ENCODE measurements around the gene ZBTB2.

The ZBTB2 gene, protein sequence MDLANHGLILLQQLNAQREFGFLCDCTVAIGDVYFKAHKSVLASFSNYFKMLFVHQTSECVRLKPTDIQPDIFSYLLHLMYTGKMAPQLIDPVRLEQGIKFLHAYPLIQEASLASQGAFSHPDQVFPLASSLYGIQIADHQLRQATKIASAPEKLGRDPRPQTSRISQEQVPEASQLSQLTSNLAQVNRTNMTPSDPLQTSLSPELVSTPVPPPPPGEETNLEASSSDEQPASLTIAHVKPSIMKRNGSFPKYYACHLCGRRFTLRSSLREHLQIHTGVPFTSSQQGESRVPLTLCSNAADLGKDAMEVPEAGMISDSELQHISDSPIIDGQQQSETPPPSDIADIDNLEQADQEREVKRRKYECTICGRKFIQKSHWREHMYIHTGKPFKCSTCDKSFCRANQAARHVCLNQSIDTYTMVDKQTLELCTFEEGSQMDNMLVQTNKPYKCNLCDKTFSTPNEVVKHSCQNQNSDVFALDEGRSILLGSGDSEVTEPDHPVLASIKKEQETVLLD

DNA sequence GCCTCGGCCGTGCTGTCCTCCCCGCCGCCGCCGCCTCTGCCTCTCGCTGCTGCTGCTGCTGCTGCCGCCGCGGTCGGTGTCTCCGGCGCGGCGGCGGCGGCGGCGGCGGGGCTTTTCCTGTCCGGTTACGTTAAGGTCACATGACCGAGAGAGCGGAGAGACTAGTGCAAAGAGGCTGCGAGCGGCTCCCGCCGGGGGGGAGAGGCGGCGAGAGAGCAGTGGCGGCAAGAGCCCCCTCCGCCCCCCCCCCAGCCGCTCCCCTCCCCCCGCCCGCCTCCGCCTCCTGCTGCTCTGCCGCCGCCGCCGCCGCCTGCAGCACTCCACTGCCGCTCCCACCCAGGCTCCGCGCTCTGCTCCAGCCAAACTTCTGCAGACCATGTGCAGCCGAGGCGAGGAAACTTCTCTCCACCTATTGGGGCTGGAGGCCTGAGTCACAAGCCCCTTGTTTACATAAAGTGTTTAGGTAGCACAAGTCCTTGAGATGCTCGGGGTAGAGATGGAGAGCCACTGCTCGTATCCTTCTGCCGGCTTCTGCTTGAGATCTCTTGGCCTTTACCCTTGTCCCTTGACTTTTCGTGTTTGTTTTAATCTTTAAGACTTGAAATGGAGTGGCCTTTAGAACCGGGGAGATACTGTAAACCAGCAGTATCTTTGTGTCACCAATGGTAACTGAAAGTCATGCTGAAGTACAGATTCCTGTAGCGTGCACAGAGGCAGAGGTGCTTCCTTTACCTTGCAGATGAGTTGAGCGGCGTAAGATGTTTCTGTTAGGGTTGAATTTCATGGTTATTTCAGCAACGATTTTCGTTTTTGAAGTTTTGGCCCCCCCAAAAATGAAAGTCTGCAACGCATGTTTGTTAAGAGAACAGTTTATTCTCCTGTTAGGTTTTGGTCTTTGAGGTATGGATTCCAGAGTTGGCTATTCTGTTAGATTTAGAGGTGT, at the start of gene ZBTB2:
Gene ZBTB2, minus strand, starts transcription at position 89 of the 943 bp plus-strand sequence. CDS start 17,922 bp downstream, outside the sequence.
- DNase-seq (ENCODE audit: low read depth in 2 of 2), result peak; percentile 32 to 45

DNA sequence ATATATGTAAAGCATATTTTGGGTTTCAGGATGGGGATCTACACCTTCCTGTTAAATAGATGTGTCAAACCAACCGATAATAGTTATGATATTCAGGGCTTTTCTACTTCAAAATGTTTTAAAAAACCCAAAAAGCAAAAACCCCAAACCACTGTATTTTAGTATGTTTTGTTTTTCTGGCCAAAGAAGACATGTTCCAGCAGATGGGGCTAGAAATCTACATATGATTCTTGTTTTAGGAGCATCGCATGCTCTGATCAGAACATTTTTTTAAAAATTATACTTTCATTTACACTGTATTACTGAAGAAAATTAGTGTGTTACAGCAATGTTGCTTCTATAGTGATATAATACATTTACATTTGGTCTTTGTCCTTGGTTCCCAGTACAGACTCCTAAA, 49.6 kb upstream of the ZBTB2 start:
- DNase-seq (ENCODE audit: low read depth in 2 of 2), result no peak

DNA sequence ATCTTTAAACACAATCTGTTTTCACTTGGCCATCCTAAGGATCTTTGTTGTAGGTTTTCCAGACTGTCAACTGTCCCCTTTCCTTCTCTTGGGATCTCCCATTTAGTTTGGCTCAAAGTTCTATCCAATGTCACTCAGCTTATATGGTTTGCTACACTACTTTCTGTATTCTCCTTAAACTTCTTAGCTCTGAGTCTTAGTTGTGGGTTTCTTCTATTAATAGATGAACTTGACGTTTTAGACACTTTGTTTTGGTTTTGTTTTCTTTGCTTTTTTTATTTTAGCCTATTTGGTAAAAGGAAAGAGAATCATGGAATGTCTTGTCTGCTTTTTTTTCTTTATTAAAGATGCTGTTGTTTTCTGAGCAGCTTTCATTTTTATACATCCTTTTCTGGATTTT, 49.1 kb upstream of the ZBTB2 start:
- no peak for DNase-seq (ENCODE audit: low read depth in 2 of 2)

DNA sequence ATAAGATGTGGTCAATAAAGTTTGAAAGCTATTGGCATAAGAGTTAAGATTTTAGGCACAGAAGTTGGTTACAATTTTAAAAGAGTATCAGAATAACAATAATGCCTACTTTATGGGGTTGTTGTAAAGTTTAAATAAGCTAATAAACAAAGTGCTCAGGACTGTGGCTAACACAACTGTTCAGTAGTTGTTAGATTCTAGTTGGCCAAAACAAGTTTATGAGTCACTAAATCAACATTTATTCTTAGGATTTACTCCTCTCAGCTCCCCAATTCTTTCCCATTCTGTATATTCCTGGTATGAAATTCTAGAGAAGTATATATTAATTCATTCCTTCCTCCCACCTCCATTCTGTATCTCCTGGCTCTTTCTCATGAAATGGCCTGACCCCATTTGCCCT, 46.0 kb upstream of the ZBTB2 start:
- no peak for DNase-seq (ENCODE audit: low read depth in 2 of 2)

DNA sequence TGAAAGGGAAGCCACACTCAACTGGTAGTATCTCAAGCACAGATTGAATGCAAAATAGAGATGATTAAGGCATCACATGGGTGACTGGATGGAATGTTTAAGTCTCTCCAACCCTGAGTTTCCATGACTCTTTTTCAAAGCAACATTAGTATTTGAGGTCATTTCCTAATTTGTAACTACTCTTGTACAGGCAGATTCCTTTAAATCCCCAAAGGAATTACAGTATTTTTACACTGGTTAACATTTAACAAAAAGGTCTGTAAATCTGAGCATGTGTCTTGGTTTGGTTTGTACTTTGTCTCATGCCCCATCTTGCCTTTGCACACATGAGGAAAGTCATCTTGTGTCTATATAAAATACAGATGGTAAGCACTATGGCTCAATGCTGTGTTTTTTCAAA, 45.4 kb upstream of the ZBTB2 start:
- no peak for DNase-seq (ENCODE audit: low read depth in 2 of 2)

DNA sequence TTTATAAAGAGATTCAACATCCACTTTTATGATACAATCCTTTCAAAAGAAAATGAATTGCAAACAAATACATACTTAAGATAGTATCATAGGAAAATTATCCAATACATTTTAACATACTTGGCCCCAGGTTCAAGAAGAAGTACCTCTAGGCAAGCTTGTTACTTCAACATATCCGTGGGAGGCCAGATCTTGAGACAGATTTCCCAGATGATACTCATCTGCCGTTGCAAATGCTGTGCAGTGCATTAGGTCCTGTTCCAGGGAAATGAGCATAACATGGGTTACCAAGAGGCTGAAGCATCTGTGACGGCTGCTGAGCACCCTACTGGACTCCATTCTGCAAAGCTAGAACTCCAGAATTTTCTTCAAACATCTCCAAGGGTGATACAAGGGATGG, 44.9 kb upstream of the ZBTB2 start:
- DNase-seq (ENCODE audit: low read depth in 2 of 2), result no peak

DNA sequence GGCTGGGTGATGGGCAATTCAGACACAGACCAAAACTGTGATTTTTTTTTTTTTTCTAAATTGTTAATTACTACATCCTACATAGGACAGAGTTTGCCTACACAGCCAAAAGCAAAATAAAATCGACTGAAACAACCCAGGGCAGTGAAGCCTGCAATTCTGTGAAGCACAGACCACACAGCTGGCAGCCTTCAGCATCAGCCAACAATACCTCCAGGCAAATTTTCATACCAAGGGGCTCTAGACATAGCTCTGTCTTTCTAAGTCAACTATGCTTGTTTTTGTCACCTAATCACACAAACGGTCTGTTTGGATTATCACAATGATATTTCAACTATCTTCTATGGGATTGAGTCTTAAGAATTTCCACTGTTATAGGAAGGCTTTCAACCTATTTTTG, 43.0 kb upstream of the ZBTB2 start:
- no peak for DNase-seq (ENCODE audit: low read depth in 2 of 2)

DNA sequence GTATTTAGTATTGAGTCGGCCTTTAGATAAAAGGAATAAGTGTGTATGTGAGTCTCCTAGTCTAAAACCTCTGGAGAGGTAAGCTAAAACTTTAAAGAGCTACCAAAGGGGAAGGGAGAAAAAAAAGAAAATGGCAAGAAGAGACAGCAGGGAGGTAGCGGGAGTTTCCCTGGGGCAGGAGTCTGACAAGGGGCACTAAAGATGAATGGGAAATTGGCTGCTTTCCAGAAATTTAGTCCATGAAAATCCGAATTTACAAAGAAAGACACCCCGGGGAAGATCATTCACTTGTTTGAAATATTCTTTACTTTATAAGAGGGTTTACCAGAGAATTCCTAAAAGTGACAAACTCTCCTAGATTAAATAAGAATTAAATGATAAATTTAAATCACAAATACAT, 41.3 kb upstream of the ZBTB2 start:
- no peak for DNase-seq (ENCODE audit: low read depth in 2 of 2)

DNA sequence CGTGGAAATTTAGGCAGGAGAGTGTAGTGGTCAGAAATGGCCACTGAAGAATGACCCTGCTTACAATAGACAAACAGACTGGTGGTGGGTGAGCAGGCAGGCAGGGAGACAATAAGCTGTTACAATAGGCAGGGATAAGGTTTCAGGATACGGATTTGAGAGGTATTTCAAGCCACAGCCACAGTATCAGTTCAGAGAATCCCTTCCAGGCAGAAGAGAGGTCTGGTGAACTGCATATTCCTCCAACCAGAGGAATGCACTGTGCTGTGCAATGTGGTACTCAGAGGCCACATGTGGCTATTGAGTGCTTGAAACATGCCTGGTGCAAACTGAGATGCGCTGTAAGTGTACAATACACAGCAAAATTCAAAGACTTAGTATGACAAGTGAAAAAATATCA, 40.0 kb upstream of the ZBTB2 start:
- no peak for DNase-seq (ENCODE audit: low read depth in 2 of 2)

DNA sequence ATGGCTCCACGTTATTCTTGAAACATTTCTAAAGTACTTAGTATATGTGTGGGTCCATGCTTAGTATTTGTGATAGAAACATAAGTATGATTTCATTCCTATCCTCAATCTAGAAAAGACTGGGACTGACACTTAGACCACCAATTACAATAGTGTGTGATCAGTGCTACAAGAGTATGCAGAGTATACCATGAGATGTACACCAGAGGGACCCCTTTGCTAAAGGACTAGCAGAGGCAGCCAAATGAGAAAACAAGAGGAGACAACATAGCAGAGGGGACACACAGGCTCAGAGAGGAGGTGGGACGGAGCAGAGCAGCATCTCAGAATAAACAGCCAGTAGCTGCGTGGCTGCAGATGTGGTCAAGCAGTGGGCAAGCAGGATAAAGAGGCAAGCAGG, 39.5 kb upstream of the ZBTB2 start:
- DNase-seq (ENCODE audit: low read depth in 2 of 2), result no peak

DNA sequence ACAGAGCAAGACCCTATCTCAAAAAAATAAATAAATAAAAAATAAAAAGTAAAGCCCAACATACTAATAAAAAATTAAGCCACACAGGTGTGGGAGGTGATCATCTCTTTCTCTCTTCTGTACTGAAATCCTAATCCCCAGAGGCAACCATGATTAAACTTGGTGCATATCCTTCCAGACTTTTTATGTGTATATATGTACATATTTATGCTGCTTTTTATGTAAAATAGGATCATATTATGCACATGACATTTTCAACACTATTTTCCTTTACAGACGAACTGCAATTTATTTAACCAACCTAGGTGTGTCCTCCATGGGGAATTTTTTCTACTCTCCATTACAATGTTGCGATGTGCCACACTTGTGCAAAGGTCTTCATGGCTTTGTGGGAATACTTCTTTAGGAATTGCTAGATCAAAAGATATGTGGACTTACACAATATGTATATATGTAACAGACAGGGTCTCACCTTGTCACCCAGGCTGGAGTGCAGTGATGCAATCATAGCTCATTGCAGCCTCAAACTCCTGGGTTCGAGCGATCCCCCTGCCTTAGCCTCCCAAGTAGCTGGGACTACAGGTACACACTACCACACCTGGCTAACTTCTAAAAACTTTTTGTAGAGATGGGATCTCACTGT, 36.9 kb upstream of the ZBTB2 start:
- no peak for DNase-seq (ENCODE audit: low read depth in 2 of 2)

DNA sequence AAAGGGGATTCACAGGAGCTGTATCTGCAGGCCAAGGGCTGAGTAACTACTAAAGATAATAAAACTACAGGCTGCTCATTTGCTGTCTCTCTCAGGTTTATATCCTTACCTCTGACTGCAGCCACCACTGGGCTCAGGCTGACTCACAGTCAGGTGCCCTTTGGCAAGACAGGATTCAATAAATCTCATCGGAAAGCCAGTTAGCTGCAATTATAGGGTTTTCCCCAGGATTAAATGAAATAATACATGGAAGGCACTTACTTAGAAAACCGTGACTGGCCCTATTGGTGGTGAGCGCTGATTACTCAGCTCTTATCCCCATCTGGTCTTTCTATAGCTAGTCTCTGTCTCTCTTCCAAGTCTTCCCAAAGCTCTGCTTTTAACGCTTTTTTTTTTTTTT, 34.2 kb upstream of the ZBTB2 start:
- DNase-seq (ENCODE audit: low read depth in 2 of 2), result no peak

DNA sequence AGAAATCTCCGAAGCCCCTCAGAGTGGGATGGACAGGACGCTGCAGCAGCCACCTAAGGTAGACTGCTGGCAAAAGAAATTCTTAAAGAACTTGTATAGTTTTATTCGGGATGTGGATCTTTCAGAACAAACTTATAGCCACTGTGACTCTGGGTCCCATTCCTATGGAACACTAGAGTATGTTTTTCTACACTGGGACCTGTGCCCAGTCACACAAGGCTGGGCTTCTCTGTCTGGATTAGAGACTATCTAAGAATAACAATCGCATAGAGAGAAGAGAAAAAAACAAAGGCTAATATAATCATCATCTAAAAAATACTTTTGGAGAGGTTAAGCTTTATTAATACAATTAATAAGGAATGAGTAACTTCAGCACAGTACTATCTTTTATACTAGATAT, 31.6 kb upstream of the ZBTB2 start:
- no peak for DNase-seq (ENCODE audit: low read depth in 2 of 2)

DNA sequence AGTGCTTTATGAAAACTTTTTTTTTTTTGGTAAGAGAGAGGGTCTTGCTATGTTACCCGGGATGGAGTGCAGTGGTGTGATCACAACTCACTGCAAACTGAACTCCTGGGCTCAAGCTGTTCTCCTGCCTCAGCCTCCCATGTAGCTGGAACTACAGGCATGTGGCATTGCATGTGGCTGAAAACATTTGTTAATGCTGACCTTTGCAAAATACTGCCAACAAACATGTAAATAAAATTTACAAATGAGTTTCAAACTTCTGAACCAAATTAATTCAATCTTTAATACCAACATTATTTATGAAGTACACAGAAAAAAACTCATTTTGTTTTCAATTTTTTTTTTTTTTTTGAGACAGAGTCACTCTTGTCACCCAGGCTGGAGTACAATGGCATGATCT, 26.1 kb upstream of the ZBTB2 start:
- DNase-seq (ENCODE audit: low read depth in 2 of 2), result no peak

DNA sequence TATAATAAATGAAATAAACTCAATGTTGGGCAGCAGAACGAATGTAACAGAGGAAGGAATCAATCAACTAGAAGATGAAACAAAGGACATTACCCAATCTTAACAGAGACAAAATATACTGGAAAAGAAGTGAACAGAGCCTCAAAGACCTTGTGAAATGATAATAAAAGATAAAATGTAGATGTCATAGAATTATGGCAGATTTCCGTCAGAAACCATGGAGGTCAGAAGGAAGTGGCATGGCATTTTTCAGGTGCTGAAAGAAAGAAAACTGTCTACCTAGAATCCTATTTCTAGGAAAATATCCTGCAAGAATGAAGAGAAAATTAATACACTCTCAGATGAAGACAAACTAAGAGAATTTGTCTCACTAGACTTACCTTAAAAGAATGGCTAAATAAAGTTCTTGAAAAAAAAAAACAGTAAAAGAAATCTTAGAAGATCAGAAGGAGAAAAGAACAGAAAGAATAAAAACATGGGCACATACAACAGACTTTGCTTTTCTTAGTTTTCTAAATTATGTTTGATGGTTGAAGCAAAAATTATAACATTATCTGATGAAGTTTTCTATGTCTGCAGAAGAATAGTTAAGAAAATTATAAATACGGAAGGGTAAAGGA, 23.4 kb upstream of the ZBTB2 start:
- no peak for DNase-seq (ENCODE audit: low read depth in 2 of 2)

DNA sequence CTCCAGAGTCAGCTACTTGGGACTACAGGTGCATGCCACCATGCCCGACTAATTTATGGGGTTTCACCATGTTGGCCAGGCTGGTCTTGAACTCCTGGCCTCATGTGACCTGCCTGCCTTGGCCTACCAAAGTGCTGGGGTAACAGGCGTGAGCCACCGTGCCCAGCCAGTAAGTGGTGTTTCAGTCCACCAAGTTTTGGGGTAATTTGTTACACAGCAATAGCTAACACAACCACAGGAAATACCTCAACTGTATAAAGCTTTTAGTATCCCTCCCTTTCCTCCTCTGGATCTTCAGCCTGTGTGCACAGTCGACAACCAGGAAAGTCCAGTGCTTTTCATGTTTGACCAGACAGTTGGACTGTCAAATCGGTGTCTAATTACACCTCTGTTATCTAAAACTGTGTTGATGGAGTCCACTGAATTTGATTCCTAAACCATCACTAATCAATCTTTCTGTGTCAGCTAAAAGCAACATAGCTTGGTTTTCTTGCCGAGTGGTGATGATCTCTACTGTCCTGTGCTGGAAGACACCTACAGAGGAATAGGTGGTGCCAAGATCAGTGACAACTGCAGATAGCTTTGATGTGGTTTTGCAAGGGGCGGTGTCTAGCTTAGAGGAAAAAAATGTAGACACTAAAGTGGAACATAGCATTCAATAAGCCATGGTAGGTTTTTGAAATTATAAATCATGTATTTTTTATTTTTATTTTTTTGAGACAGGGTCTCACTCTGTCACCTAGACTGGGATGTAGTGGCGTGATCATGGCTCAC, 22.2 kb upstream of the ZBTB2 start:
- DNase-seq (ENCODE audit: low read depth in 2 of 2), result peak in 1 of 2 donors; percentile 23

DNA sequence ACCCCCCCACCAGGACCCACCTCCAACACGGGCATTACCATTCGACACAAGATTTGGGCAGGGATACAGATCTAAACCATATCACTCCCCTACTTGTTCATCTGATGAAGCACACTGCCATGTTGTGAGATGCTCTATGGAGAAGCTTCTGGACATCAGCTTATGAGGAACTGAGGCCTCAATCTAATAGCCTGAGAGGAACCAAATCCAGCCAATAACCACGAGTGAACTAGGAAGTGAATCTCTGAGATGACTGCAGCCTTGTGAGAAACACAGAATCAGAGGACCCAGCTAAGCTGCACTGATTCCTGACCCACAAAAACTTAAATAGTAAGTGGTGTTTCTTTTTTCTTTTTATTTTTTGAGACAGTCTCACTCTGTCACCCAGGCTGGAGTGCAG, 21.6 kb upstream of the ZBTB2 start:
- DNase-seq (ENCODE audit: low read depth in 2 of 2), result no peak

DNA sequence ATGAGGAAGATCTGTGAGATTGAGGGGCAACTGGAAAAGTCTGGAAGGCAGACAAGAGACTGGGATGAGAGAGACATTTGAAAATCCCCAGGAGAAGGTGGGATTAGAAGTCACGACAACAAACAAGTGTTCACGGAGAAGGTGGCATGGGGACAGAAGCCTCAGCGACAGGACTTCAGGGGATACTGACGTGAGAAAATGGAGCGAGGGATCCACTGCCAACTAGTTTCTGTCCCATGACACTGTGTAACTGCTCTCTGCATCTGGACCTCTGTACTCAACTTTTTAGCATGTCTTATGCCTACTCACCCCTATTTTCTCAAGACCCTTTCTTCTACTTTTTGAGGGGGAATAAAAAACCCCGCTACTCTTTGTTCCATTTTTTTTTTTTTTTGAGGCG, 18.3 kb upstream of the ZBTB2 start:
- DNase-seq (ENCODE audit: low read depth in 2 of 2), result no peak

DNA sequence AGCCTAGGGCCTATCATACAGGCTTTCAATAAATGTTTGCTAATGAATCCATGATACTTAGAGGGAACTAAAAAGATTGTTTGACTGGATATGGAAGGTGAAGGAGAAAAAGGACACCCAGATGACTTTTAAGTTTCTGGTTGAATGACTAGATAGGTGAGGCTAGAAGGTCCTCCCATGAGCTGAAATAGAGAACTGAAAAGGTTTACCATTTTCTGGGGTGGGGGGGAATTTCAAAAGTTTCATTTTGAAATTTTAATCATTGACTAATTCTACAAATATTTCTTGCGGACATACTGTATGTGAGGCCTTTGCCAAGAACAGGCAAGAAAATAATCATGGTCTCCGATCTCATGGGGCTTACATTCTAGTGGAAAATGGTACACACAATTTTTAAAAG, 17.9 kb upstream of the ZBTB2 start:
- no peak for DNase-seq (ENCODE audit: low read depth in 2 of 2)

DNA sequence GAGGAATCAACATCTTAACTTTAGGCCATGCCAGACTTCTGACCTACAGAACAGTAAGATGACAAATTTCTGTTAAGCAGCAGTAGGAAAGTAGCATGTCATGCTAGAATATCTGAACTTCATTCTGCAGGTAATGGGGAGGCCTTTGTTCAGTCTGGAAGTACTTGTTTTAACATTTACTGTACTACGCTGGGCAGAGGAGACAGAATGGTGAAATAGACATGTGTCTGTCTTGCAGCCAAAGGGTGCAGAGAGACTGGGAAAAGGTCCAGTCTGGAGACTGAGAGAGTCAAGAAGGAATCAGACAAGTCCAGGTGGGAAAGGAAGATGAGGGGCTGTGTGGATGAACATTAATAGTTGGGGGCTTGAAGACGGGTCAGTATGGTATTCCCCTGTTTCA, 17.5 kb upstream of the ZBTB2 start:
- no peak for DNase-seq (ENCODE audit: low read depth in 2 of 2)

DNA sequence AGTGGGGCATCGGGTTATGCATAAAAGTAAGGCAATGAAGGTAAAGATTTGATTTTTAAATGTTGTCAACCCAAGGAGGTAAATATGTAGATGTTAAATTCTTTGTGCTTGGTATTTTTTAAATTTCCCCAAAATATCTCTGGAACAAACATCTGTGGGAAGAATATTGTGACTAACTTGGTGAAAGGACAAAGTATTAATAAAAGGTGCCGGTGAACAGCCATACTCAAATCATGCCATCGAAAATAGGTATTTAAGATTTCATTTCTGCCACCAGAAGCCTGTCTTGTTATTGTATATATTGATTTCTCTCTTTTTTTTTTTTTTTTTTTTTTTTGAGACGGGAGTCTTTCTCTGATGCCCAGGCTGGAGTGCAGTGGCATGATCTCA, 12.6 kb upstream of the ZBTB2 start:
- DNase-seq (ENCODE audit: low read depth in 2 of 2), result no peak
